ENCODE results near the gene ZNF710.
"Not testable (repeated sequence)": the region's sequence is repeated elsewhere in the genome, so short reads cannot be mapped to it uniquely, and the experiment has no call there.

Gene ZNF710

GRCh38 chr15:90058775-90059174 is 57.7 kb downstream of the ZNF710 start:
- no peak for DNase-seq (ENCODE audit: low spot score)

DNA sequence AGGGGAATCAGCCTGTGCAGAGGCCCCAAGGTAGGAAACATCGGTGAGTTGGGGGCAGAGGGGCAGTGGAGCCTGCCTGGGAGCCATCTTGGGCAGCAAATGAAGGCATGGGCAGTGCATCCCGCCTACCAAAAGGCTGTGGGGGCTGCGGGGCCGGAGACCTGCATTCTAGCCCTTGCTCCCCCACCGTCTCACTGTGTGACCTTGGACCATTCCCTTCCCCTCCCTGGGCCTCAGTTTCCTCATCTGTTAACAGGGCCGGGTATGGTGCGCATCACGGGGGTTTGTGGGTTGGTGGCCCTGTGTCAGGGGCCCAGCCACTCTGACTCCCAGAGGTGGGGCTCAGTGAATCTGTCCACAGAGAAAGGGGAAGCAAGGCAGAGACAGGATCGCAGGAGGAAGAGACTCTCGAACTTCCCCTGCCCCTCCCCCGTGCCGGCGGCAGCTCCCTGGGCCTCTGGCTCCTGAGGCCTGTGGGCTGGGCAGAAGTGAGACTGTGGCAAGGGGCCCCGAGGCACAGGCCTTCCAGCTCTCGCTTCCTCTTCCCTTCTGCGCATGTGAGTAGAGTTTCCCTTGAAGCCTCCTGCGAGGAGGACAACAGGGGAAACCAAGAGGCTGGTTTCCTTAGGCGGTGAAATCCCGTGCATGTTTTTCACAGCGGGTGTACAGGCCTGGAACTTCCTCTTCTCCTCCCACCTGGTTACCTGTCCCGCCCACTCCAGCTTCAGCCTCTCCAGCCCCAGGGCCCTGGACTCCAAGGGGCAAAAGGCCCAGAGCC is 58.3 kb downstream of the ZNF710 start:
- DNase-seq (ENCODE audit: low spot score), result no peak

DNA sequence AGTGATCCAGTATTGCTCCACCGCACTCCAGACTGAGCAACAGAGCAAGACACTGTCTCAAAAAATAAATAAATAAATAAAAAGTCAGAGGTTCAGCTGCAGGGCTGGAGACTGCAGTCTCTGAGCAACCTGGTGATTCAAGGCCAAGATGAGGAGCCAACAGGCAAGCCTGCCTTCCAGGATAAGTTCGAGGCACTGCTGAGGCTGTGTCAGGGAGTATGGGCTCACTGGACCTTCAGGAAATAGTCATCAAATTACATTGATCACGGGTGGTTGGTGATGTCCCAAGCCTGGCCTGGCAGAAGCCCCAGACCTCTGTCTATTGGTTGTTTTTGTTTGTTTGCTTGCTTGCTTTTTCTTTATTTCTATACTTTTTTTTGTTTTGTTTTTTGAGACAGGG is 59.7 kb downstream of the ZNF710 start:
- no peak for DNase-seq (ENCODE audit: low spot score)

DNA sequence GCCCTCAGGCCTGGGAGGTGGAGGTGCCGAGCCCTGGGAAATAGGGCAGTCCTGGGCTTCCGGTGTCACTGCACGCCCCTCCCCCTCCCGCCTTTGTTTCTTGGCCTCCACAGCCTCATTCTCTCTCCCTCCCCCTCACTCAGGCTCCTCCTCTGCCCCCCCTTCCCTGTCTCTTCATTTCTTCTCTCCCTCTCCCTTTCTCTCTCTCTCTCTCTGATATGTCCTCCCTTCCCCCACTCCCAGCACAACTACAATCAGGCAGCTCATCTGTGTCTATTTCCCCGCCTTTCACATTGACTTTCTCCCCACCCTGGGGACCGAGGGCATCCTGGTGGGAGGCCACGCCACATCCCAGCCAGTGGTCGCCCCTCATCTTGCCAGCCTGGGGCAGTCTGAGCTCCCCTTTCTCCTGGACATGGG is 60.9 kb downstream of the ZNF710 start:
- peak; percentile 49 for DNase-seq (ENCODE audit: low spot score)

- peak; percentile 26 for DNase-seq (ENCODE audit: low spot score)
Observed at GRCh38 chr15:90062462-90062932, 61.4 kb downstream of the ZNF710 start.

DNA sequence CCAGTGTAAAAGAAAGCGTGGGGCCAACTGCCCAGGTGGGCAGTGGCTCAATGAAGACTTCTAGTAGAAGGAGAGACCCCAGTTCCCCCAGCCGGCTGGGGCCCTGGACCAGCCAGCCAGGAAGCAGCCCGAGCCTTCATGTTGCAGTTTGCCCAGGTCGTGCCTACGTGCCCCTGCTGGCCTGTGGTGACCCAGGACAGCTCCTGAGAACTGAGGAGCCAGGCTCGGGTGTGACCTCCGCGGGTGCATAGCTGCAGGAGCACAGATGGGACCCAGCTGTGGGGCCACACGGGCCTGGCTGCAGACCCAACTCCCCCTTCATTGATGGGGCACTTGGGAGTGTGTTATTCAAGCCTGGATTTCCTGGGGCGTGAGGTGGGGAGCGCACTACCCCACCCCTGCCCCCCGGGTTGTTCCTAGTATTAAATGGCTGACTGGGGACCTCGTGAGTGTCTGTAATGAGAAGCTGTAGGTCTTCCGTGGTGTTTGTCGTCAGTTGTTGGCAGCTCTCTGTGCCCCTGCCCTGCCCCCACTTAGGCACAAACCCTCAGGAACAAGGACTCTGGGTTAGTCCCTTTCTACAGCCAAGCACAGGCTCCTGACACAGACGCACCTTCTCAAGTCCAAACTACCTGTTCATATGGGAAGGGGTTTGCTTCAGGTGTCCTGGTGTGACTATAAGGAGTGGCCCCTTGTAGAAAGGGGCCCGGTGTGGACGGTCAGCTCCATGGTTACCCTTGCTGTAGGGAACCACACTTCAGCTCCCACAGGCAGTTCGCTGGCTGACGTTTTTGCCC is 62.0 kb downstream of the ZNF710 start:
- no peak for DNase-seq (ENCODE audit: low spot score)

GRCh38 chr15:90063770-90064247 is 62.7 kb downstream of the ZNF710 start:
- no peak for DNase-seq (ENCODE audit: low spot score)

DNA sequence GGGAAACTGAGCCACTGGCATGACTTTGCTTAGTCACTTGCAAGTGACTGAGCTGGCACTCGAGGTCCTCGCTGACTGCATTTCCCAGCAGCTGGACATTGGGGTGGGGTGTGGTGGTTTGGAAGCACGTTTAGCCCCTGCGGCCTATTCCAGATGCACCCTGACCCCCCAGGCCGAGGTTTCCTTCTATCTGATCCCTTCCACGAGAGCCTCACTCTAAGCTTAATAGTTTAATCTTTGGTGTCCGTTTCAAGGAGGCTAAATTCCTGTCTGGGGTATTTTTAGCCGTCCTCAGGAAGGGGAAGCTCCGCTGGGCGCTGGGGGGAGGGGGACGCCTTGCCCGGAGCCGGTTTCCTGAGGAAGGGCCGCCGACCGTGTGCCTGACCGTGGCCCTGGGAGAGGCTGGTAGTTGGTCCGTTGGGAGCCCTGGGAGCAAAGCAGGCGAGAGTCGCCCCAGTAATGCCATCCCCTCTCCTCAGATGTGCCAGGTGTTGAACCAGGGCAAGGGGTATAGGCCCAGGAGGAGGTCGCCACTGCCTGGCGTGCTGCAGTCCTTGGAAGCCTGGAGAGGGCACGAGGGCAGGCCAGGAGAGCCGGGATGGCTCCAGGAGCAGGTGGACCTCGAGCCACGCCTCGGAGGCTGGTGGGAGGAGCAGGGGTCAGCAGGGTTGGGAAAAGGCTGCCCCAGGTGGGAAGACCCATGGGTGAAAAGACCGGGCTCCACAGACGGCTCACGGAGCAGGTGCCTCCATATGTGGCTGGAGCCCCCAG is 64.0 kb downstream of the ZNF710 start:
- no peak for DNase-seq (ENCODE audit: low spot score)

DNA sequence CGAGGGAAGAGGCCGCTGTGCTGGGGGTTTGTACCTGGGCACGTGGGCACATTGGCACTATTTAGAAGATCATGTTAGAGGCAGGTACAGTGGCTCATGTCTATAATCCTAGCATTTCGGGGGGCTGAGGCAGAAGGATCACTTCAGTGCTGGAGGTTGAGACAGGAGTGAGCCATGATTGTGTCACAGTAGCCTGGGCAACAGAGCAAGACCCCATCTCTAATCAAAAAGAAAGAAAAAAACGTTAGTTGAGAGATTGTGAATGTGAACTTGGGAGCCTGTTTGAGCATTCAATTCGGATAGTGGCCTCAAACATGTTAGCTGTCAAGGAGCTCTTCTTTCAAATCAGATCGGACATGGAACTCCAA is 64.5 kb downstream of the ZNF710 start:
- DNase-seq (ENCODE audit: low spot score), result no peak

GRCh38 chr15:90067181-90067952 is 66.2 kb downstream of the ZNF710 start:
- no peak for DNase-seq (ENCODE audit: low spot score)

DNA sequence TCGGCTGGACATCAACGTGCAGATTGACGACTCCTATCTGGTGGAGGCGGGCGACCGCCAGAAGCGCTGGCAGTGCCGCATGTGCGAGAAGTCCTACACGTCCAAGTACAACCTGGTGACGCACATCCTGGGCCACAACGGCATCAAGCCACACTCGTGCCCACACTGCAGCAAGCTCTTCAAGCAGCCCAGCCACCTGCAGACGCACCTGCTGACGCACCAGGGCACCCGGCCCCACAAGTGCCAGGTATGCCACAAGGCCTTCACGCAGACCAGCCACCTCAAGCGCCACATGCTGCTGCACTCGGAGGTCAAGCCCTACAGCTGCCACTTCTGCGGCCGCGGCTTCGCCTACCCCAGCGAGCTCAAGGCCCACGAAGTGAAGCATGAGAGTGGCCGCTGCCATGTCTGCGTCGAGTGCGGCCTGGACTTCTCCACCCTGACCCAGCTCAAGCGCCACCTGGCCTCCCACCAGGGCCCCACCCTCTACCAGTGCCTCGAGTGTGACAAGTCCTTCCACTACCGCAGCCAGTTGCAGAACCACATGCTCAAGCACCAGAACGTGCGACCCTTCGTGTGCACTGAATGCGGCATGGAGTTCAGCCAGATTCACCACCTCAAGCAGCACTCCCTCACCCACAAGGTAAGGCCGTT is 67.0 kb downstream of the ZNF710 start:
- DNase-seq (ENCODE audit: low spot score), result no peak

DNA sequence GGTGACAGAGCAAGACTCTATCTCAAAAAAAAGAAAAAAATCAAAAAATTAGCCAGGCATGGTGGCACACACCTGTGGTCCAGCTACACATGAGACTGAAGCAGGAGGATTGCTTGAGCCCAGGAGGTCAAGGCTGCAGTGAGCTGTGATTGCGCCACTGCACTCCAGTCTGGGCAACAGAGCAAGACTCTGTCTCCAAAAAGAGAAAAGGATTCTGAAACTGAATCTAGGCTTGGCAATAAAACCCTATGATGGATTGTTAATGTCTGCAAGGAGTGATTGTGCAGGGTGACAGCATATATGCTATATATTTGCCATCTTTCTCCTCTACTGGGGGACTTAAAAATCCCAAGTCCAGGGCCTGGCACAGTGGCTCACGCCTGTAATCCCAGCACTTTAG is 69.5 kb downstream of the ZNF710 start:
- DNase-seq (ENCODE audit: low spot score), result not testable (repeated sequence)

DNA sequence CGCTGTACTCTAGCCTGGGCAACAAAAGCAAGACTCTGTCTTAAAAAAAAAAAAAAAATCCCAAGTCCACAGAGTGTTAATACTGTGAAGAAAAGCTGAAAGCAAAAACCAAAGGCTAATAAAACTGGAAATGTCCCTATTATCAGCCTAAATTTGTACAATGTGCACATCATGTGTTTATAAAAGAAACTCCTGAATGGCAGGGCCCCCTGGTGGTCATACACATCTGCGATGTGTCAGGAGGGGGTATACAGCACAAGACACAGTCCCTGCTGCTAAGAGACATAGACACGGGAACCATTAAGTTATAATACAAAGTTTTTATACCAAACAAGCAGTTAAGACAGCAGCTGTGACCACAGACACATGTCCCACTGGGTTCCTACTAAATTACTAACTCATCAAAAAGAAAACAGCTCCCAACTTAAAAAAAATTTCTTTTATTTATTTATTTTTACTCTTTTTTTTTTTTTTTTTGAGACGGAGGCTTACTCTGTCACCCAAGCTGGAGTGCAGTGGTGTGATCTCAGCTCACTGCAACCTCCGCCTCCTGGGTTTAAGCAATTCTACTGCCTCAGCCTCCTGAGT is 70.2 kb downstream of the ZNF710 start:
- DNase-seq (ENCODE audit: low spot score), result peak; percentile 77

DNA sequence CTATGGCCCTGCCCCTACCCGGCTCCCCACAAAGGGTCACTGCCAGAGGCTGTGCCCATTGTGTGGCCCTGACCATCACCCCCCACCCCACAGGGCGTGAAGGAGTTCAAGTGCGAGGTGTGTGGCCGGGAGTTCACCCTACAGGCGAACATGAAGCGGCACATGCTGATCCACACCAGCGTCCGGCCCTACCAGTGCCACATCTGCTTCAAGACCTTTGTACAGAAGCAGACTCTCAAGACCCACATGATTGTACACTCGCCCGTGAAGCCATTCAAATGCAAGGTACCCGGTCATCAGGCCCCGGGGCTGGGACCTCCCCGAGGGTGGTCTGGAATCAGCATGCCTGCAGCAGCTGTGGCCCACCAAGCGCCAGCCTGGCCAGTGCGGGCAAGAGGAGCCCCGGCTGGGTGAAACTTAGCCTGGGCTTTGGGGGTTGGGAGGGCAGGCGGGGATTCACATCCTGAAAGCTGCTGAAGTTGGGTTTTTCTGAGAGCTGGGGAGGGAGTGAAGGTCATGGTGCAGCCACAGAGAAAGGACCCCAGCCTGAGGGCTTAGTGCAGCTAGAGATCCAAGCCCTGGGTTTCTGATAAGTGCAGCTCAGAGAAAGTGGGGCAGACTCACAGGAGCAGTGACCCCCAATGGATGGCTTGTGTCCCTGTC is 72.0 kb downstream of the ZNF710 start:
- DNase-seq (ENCODE audit: low spot score), result no peak

- no peak for DNase-seq (ENCODE audit: low spot score)
Observed at GRCh38 chr15:90074023-90074422, 72.9 kb downstream of the ZNF710 start.

DNA sequence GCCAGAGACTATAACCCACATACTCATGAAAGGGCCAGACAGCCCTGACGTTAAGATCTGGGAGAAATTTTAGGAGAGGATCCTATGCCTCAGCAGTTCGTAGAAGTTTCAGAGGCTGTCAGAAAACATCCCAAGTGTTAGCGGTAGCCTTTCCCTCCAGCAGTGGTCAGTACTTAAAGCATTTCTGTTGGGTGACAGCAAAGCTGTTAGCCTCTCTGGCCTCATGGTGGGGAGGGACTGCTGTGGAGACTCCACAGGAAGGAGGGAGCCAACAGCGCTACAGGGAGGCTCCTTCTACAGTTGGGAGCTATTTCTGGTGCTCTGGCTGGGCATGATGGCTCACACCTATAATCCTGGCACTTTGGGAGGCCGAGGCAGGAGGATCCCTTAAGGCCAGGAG is 73.8 kb downstream of the ZNF710 start:
- DNase-seq (ENCODE audit: low spot score), result no peak

GRCh38 chr15:90075420-90076289 is 74.5 kb downstream of the ZNF710 start:
- no peak for DNase-seq (ENCODE audit: low spot score)

GRCh38 chr15:90076716-90077115 is 75.6 kb downstream of the ZNF710 start:
- DNase-seq (ENCODE audit: low spot score), result no peak

GRCh38 chr15:90078965-90079364 is 77.8 kb downstream of the ZNF710 start:
- no peak for DNase-seq (ENCODE audit: low spot score)

All from SK-N-DZ (cell line).